ENCODE results near the gene ARHGAP9.
"Not testable (repeated sequence)": the region's sequence is repeated elsewhere in the genome, so short reads cannot be mapped to it uniquely, and the experiment has no call there.

ARHGAP9 gene

GRCh38 chr12:57515408-57515933 is 35.8 kb upstream of the ARHGAP9 start (continued):
- TF ChIP-seq ZXDB (tag by site-specific recombination; IDR thresholded peaks at IDR 0.05): no peak
- no peak for TF ChIP-seq ZNF747 (tag by site-specific recombination; IDR thresholded peaks at IDR 0.05)
- no peak for TF ChIP-seq ZNF610 (tag by site-specific recombination; IDR thresholded peaks at IDR 0.05; ENCODE audit: borderline replicate concordance)

- Histone ChIP-seq H3K4me1 (ENCODE audit: control insufficient read depth, insufficient read depth, low read length) (no peaks in the 10 kb centered on the region), H3K9me3 (ENCODE audit: control insufficient read depth, insufficient read depth, low read depth, low read length) (no peaks in the 10 kb centered on the region), H3K4me3 (ENCODE audit: low read depth, low read length) (no peak overlapping the region), H3K27ac (ENCODE audit: extremely low read depth, low read depth, low read length) (no peak overlapping the region; the same call in 1 of the 2 replicates), H3K36me3 (ENCODE audit: control insufficient read depth in 2 of 2, insufficient read depth in 1 of 2, low read length in 2 of 2) (peaks cover 48 to 90% of the 10 kb centered on the region in 2 experiments)
- TF ChIP-seq ZIC2 (tag by site-specific recombination; IDR thresholded peaks at IDR 0.05): peak; percentile 95
- no peak for TF ChIP-seq ZNF623 (tag by site-specific recombination; IDR thresholded peaks at IDR 0.05)
- TF ChIP-seq ZNF660 (tag by site-specific recombination; IDR thresholded peaks at IDR 0.05): no peak
- no peak for TF ChIP-seq MYNN (tag by site-specific recombination; IDR thresholded peaks at IDR 0.05; ENCODE audit: borderline replicate concordance)
- no peak for TF ChIP-seq HOXA7 (CRISPR knock-in tag; IDR thresholded peaks at IDR 0.05; ENCODE audit: borderline replicate concordance)
- peak; percentile 33; the same call in 1 of the 2 replicates for TF ChIP-seq ZNF341 (tag by site-specific recombination; IDR thresholded peaks at IDR 0.05; ENCODE audit: low read depth)
- ChIA-PET POLR2A (interaction anchor here (1.0 to 2.4 kb wide), 4 partner anchors 11 to 18 kb away, joined by 3 to 15 read pairs (median 3); no protein-coding TSS in a partner anchor), CTCF (interaction anchor here (0.5 to 0.9 kb wide), 3 partner anchors 18 to 59 kb away, joined by 3 to 4 read pairs (median 4); no protein-coding TSS in a partner anchor)
Measured at GRCh38 chr12:57514720-57515407, 35.2 kb upstream of the ARHGAP9 start.

DNA sequence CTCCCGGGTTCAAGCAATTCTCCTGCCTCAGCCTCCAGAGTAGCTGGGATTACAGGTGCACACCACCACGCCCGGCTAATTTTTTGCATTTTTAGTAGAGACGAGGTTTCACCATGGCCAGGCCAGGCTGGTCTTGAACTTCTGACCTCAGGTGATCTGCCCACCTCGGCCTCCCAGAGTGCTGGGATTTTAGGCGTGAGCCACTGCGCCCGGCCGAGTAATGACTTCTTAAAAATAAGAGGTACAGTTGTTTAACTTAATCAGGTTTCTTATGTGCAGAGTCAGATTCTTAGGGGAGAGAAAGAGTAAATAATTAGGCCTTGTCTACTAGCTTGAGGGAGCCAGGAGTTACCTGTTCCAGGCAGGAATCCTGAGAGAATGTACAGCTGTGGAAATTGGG is 34.6 kb upstream of the ARHGAP9 start:
- peaks cover 51 to 94% of the 10 kb centered on the region in 2 experiments for H3K36me3 ChIP-seq (ENCODE audit: control insufficient read depth in 2 of 2, insufficient read depth in 1 of 2, low read length in 2 of 2)
- not testable (repeated sequence) for H3K4me1 ChIP-seq (ENCODE audit: control insufficient read depth, insufficient read depth, low read length); H3K4me3 ChIP-seq (ENCODE audit: low read depth, low read length); H3K27ac ChIP-seq (ENCODE audit: extremely low read depth, low read depth, low read length); H3K9me3 ChIP-seq (ENCODE audit: control insufficient read depth, insufficient read depth, low read depth, low read length)
- ChIA-PET CTCF (interaction anchor here (0.5 to 0.7 kb wide), 2 partner anchors 17 to 23 kb away, joined by 4 read pairs; no protein-coding TSS in a partner anchor), POLR2A (interaction anchor here (1.0 to 1.5 kb wide), 3 partner anchors 10 to 17 kb away, joined by 3 read pairs; no protein-coding TSS in a partner anchor)

DNA sequence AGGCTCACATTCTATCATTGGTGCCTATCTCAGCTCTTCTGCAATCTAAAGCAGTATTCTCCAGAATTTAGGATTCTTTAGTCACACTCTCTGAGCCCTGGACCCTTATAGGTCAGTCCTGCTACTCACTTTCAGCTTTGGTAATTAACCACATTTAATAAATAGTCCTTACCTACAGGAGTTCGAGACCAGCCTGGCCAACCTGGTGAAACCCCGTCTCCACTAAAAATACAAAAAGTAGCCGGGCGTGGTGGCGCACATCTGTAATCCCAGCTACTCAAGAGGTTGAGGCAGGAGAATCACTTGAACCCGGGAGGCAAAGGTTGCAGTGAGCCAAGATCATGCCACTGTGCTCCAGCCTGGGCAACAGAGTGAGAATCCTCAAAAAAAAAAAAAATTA is 34.0 kb upstream of the ARHGAP9 start:
- H3K4me1 ChIP-seq (ENCODE audit: control insufficient read depth, insufficient read depth, low read length); H3K4me3 ChIP-seq (ENCODE audit: low read depth, low read length); H3K27ac ChIP-seq (ENCODE audit: extremely low read depth, low read depth, low read length); H3K9me3 ChIP-seq (ENCODE audit: control insufficient read depth, insufficient read depth, low read depth, low read length): not testable (repeated sequence)
- peaks cover 55 to 93% of the 10 kb centered on the region in 2 experiments for H3K36me3 ChIP-seq (ENCODE audit: control insufficient read depth in 2 of 2, insufficient read depth in 1 of 2, low read length in 2 of 2)
- ChIA-PET CTCF (interaction anchor here (0.7 kb wide), 2 partner anchors 23 to 38 kb away, joined by 4 read pairs; no protein-coding TSS in a partner anchor), POLR2A (interaction anchor here (1.0 kb wide), 1 partner anchor 9 kb away, joined by 3 read pairs; no protein-coding TSS in a partner anchor)

- Histone ChIP-seq H3K27ac (ENCODE audit: extremely low read depth, low read depth, low read length) (no peak overlapping the region), H3K9me3 (ENCODE audit: control insufficient read depth, insufficient read depth, low read depth, low read length) (no peaks in the 10 kb centered on the region), H3K4me1 (ENCODE audit: control insufficient read depth, insufficient read depth, low read length) (no peaks in the 10 kb centered on the region), H3K4me3 (ENCODE audit: low read depth, low read length) (no peak overlapping the region), H3K36me3 (ENCODE audit: control insufficient read depth in 2 of 2, insufficient read depth in 1 of 2, low read length in 2 of 2) (peaks cover 55 to 91% of the 10 kb centered on the region in 2 experiments)
- ChIA-PET CTCF (interaction anchor here (0.7 kb wide), 1 partner anchor 38 kb away, joined by 4 read pairs; no protein-coding TSS in a partner anchor), POLR2A (no interaction called here)
- TF ChIP-seq SP2 (tag by site-specific recombination; IDR thresholded peaks at IDR 0.05) (no peak), ZNF140 (tag by site-specific recombination; IDR thresholded peaks at IDR 0.05) (no peak), ATF2 (tag by site-specific recombination; IDR thresholded peaks at IDR 0.05; ENCODE audit: low read depth) (no peak), GLI2 (tag by site-specific recombination; IDR thresholded peaks at IDR 0.05; ENCODE audit: borderline replicate concordance, low read depth) (no peak), ZNF433 (tag by site-specific recombination; IDR thresholded peaks at IDR 0.05; ENCODE audit: low read depth) (no peak), ZNF202 (tag by site-specific recombination; IDR thresholded peaks at IDR 0.05; ENCODE audit: borderline replicate concordance) (no peak), KLF9 (tag by site-specific recombination; IDR thresholded peaks at IDR 0.05; ENCODE audit: low read depth) (no peak), ZFHX2 (tag by site-specific recombination; conservative IDR thresholded peaks at IDR 0.05) (no peak), ZFP69B (tag by site-specific recombination; IDR thresholded peaks at IDR 0.05) (no peak), ZIC2 (tag by site-specific recombination; IDR thresholded peaks at IDR 0.05) (no peak), ZNF133 (tag by site-specific recombination; IDR thresholded peaks at IDR 0.05) (no peak), KLF16 (tag by site-specific recombination; IDR thresholded peaks at IDR 0.05) (no peak), HOXC10 (CRISPR knock-in tag; IDR thresholded peaks at IDR 0.05) (no peak), ZNF112 (tag by site-specific recombination; IDR thresholded peaks at IDR 0.05) (no peak), ZNF660 (tag by site-specific recombination; IDR thresholded peaks at IDR 0.05) (no peak), ZBTB21 (tag by site-specific recombination; IDR thresholded peaks at IDR 0.05) (no peak)
Measured at GRCh38 chr12:57513266-57513665, 33.6 kb upstream of the ARHGAP9 start.

Data from HEK293 (cell line).